K562 (cell line): ENCODE data around the gene CSAD. TPM values are rescaled to one million over a fixed set of nuclear protein-coding genes. Genes with fewer than 3 reads are reported as not detected.

ENCODE experiments used
- AFF1 ChIP-seq, 2 experiments: fragments of 450-650 bp; IDR thresholded peaks; 2 replicates each; pipeline ENCODE4 v1.6.1; 2018; ENCODE audit warnings: mild to moderate bottlenecking in 2 of 2, low read depth in 1 of 2; ENCODE audit not compliant: partially characterized antibody in 2 of 2
- BACH1 ChIP-seq: fragments of 200-800 bp; sonication (Bioruptor generic); IDR thresholded peaks from 2 replicates; pipeline ENCODE4 v1.6.1; 2016; ENCODE audit warnings: missing genetic modification characterization, missing compliant biosample characterization
- CREM ChIP-seq: IDR thresholded peaks from 2 replicates; pipeline ENCODE4 v1.6.1; 2014; ENCODE audit warnings: antibody characterized with exemption, low read depth
- E2F8 ChIP-seq: fragments of 450-650 bp; IDR thresholded peaks from 2 replicates; pipeline ENCODE4 v1.7.1; 2018; ENCODE audit warnings: mild to moderate bottlenecking, low read depth; ENCODE audit not compliant: partially characterized antibody
- ETV1 ChIP-seq: fragments of 450-650 bp; conservative IDR thresholded peaks from 2 replicates; pipeline ENCODE4 v1.6.1; 2016; ENCODE audit warnings: missing genetic modification characterization, control low read depth, low read depth, missing compliant biosample characterization
- ETV5 ChIP-seq: sonication (generic); formaldehyde crosslinking; IDR thresholded peaks from 2 replicates; pipeline ENCODE4 v1.4.0; 2020; ENCODE audit warnings: low read depth, mild to moderate bottlenecking, missing genetic modification reagents
- HIVEP1 ChIP-seq: fragments of 250-450 bp; sonication (Bioruptor Pico); IDR thresholded peaks from 2 replicates; pipeline ENCODE4 v1.4.0; 2020; ENCODE audit warnings: mild to moderate bottlenecking
- HNRNPH1 ChIP-seq: fragments of 200-400 bp; formaldehyde crosslinking; optimal IDR thresholded peaks from 2 replicates; pipeline ENCODE3; 2017; ENCODE audit warnings: low read depth, mild to moderate bottlenecking, low read length, moderate library complexity
- MLLT1 ChIP-seq, 2 experiments: fragments of 450-650 bp; IDR thresholded peaks; 2 replicates each; pipeline ENCODE4 v1.6.1; 2016
- MTA2 ChIP-seq: fragments of 450-650 bp; IDR thresholded peaks from 2 replicates; pipeline ENCODE4 v1.6.1; 2016; ENCODE audit warnings: low read depth
- MTA3 ChIP-seq: fragments of 450-650 bp; formaldehyde crosslinking; IDR thresholded peaks from 2 replicates; pipeline ENCODE4 v1.6.1; 2017; ENCODE audit warnings: mild to moderate bottlenecking, borderline replicate concordance
- MYC ChIP-seq, 2 experiments: fragments of 250-450 bp in 1 of 2; sonication (Bioruptor Pico) in 1 of 2; IDR thresholded peaks; 2 replicates each; pipeline versions ENCODE4 v1.5.1 to v1.6.1; 2012 to 2021; ENCODE audit warnings: low read depth in 2 of 2, borderline replicate concordance in 1 of 2, improper control_type of control experiment in 1 of 2, low read length in 1 of 2, mild to moderate bottlenecking in 1 of 2, moderate library complexity in 1 of 2
- NBN ChIP-seq: fragments of 450-650 bp; IDR thresholded peaks from 2 replicates; pipeline ENCODE4 v1.6.1; 2016; ENCODE audit warnings: low read depth, mild to moderate bottlenecking
- RAD21 ChIP-seq, 2 experiments: fragments of 250-450 bp in 1 of 2; fragments of 450-650 bp in 1 of 2; sonication (Bioruptor Pico) in 1 of 2; formaldehyde crosslinking in 1 of 2; IDR thresholded peaks in 1 of 2; conservative IDR thresholded peaks in 1 of 2; 2 replicates each; pipeline versions ENCODE4 v1.4.0 to v1.8.0; 2020 to 2022; ENCODE audit warnings: mild to moderate bottlenecking in 2 of 2, moderate library complexity in 1 of 2
- RCOR1 ChIP-seq, 2 experiments: IDR thresholded peaks; 2 replicates each; pipeline ENCODE4 v1.6.1; 2012; ENCODE audit warnings: low read depth in 2 of 2, low read length in 2 of 2, borderline replicate concordance in 1 of 2, improper control_type of control experiment in 1 of 2
- SIN3A ChIP-seq, 2 experiments: fragments of 150-350 bp in 1 of 2; IDR thresholded peaks; 2 replicates each; pipeline ENCODE4 v1.6.1; 2011 to 2016; ENCODE audit warnings: borderline replicate concordance in 2 of 2, low read depth in 2 of 2, low read length in 2 of 2, mild to moderate bottlenecking in 2 of 2, moderate library complexity in 2 of 2; ENCODE audit not compliant: control insufficient read depth in 1 of 2
- TRIM24 ChIP-seq, 2 experiments: fragments of 450-650 bp; IDR thresholded peaks; 2 replicates each; pipeline ENCODE4 v1.6.1; 2016
- ZNF3 ChIP-seq: fragments of 250-450 bp; sonication (Bioruptor Pico); IDR thresholded peaks from 2 replicates; pipeline ENCODE4 v1.5.0; 2021; ENCODE audit warnings: mild to moderate bottlenecking, moderate library complexity
- ZNF644 ChIP-seq: fragments of 200-800 bp; sonication (Bioruptor generic); IDR thresholded peaks from 2 replicates; pipeline ENCODE4 v1.6.1; 2016; ENCODE audit warnings: low read depth, missing genetic modification characterization, missing compliant biosample characterization
- polyA plus RNA-seq, 8 experiments: library from polyadenylated mRNA; depleted of rRNA in 4 of 8; stranded (reverse) in 5 of 8; unstranded in 3 of 8; fragments of >200 nt; fragmentation: Nextera tagmentation in 2 of 8; fragmentation: Illumina TruSeq in 1 of 8; extraction: Ambion mirVana in 2 of 8; extraction: Trizol in 1 of 8; gene quantifications; 2 replicates each; pipeline versions ENCODE4 v1.2.1 to v1.2.3, GENCODE V29; 2011 to 2014; ENCODE audit warnings: inconsistent platforms in 1 of 8, missing spikeins in 1 of 8
- total RNA-seq, 7 experiments: library from RNA; depleted of rRNA in 6 of 7; stranded (reverse); fragments of >200 nt in 6 of 7; fragmentation: Illumina TruSeq in 2 of 7; extraction: Trizol in 2 of 7; gene quantifications; 2 replicates each; pipeline versions ENCODE4 v1.2.1 to v1.2.3, GENCODE V29; 2011 to 2021; ENCODE audit warnings: low replicate concordance in 1 of 7

CSAD gene
- total and polyA plus RNA-seq, 9 of the 15 experiments (the other 6 are each of a cell fraction or from before 2014, with no cell fraction given) = 1.8 to 19.6 (median 8.1) TPM

- peak in 1 of 2 experiments; percentile 56 for TF ChIP-seq AFF1 (IDR thresholded peaks at IDR 0.05; ENCODE audit: low read depth in 1 of 2, partially characterized antibody in 2 of 2)
- 0 out of 4 replicates have a peak, but pooled peaks of 1 of the 2 experiments have one; percentile 27 for TF ChIP-seq SIN3A (IDR thresholded peaks at IDR 0.05; ENCODE audit: borderline replicate concordance in 2 of 2, control insufficient read depth in 1 of 2, low read depth in 2 of 2, low read length in 2 of 2)
- TF ChIP-seq HIVEP1 (CRISPR knock-in tag) = no peak
- 0 out of 2 replicates have a peak, but pooled peaks have one; percentile 15 for TF ChIP-seq ETV1 (tag)
- TF ChIP-seq NBN = 0 out of 2 replicates have a peak, but pooled peaks have one; percentile 35
- no peak for TF ChIP-seq E2F8
- peak; percentile 27; the same call in 1 of the 2 replicates for TF ChIP-seq CREM
- peak in 1 of 2 experiments; percentile 26; a peak in 1 of 4 replicates for TF ChIP-seq RCOR1 (IDR thresholded peaks at IDR 0.05; ENCODE audit: borderline replicate concordance in 1 of 2, low read depth in 2 of 2, low read length in 2 of 2)
- 0 out of 4 replicates have a peak, but pooled peaks of 1 of the 2 experiments have one; percentile 12 for TF ChIP-seq TRIM24 (IDR thresholded peaks at IDR 0.05)
- no peak; the same call in 1 of the 2 replicates for TF ChIP-seq MYC (IDR thresholded peaks at IDR 0.05; ENCODE audit: low read depth, low read length)
- no peak for TF ChIP-seq MYC (CRISPR knock-in tag; IDR thresholded peaks at IDR 0.05; ENCODE audit: borderline replicate concordance, low read depth)
- TF ChIP-seq ZNF3 (CRISPR knock-in tag) = no peak
- peak; percentile 26; the same call in 1 of the 2 replicates for TF ChIP-seq ETV5 (CRISPR knock-in tag)
- no peak for TF ChIP-seq BACH1 (tag)
- TF ChIP-seq MTA2 = no peak
- TF ChIP-seq RAD21 (CRISPR knock-in tag; conservative IDR thresholded peaks at IDR 0.05 in 1 of 2, IDR thresholded peaks at IDR 0.05 in 1 of 2) = peak; percentile 98 to 99
- TF ChIP-seq HNRNPH1 = no peak
- TF ChIP-seq MTA3 = peak; percentile 28; the same call in 1 of the 2 replicates
- TF ChIP-seq ZNF644 = no peak
- TF ChIP-seq MLLT1 (IDR thresholded peaks at IDR 0.05) = 0 out of 4 replicates have a peak, but pooled peaks of 1 of the 2 experiments have one; percentile 22
Measured at GRCh38 chr12:53213348-53213747, 32.6 kb upstream of the CSAD start (continued).
